ENCODE measurements around the gene GTPBP4. TPM values are rescaled to one million over a fixed set of nuclear protein-coding genes. Genes with fewer than 3 reads are reported as not detected.
"Not testable (repeated sequence)": the region's sequence is repeated elsewhere in the genome, so short reads cannot be mapped to it uniquely, and the experiment has no call there.

The GTPBP4 gene
- total RNA-seq, 2 experiments from 2014 or later, result 147 to 150 TPM

DNA sequence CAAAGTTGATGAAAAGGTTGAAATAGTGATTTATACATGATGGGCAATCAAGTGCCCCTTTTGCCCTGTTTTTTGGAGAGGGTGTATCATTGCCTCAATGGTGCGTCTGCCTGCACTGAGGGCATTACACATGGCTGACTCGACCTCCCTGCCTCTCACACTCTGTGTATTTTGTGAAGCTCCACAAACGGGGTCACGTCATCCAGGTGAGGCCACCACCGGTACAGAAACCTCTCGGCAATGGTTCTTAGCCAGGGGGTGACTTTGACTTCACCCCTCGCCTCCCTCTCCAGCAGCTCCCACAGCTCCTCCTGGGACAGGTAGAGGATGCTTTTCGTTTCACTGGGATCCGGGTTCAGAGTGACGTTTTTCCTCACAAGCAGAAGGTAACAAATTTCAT lies 31.1 kb downstream of the GTPBP4 start:
- POLR2A ChIA-PET, result interaction anchor here (0.7 kb wide), 1 partner anchor 491 kb away, joined by 3 read pairs; no protein-coding TSS in a partner anchor
- CTCF ChIA-PET, result interaction anchor here (0.6 kb wide), 1 partner anchor 62 kb away, joined by 3 read pairs; no protein-coding TSS in a partner anchor

DNA sequence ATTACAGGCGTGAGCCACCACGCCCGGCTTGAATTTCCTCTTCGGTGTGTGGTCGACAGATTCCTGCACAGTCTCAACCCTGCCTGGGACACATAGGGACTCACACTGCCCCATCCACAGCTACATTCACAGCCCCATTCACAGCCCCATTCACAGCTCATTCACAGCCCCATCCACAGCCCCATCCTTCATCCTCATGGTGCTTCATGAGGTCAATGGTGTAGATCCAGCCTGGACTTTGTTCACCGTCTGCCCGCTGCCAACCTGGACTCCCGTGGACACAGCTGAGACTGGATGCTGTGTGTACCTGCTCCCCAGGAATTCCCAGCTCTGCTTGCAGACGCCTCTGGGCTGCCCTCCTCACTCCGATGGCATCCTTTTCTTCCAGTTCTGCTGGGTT lies 32.2 kb downstream of the GTPBP4 start:
- ChIA-PET CTCF (no interaction called here), POLR2A (no interaction called here)

DNA sequence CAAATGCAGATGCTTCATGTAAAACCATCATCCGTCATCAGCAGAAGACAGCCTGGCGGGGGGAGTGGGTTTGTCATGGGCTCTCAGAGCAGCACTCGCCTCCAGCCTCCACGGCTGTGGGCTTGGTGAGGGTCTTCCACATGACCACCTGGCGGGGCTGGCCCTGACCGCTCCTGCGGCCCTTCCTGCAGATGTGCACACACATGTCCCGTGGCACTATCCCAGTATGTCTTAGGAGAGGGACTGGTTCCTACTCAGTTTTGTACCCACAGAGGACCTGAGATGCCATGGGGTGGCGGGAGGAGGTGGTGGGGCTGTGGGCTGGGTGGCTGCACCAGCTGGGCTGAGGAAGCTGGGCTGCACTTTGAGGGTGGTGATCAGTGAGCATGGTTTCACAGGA lies 32.7 kb downstream of the GTPBP4 start:
- ChIA-PET CTCF (no interaction called here), POLR2A (no interaction called here)

DNA sequence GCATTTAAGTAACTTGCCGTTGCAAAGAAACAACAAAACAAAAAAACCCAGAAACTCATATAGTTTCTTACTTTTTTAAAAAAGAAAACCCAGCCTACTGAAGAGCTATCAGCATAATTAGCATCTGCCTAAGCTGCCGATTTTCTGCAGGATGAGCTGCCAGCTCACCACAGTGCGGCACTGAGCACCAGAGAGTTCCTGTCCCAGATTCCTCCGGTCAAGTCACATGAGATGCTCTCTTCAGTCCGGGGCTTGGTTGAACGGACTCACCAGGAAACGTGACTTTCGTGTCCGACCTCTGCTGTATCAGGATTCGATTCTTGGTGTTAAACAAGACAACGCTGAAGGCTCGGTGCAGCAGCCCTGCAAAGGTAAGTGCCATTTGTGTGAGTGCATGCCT lies 34.2 kb downstream of the GTPBP4 start:
- CTCF ChIA-PET, result no interaction called here
- POLR2A ChIA-PET, result no interaction called here

DNA sequence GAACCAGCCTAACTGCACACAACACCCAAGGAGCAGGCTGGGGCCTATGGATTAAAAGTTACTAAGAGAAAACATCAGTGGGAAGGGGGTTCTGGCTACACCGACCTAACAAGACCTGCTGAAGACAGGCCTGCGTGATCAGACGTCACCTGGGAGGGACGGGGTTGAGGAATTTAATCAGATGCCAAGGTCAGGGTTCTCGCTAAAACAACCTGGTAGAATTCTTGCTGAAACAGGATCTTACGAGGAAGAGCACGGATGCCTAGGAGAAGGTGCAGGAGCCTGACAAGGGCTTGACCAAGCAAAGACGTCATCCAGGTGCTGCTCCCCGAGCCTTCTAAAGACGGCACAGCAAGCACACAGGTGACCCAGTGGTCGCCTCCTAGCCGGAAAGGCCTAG lies 35.9 kb downstream of the GTPBP4 start:
- CTCF ChIA-PET, result no interaction called here
- POLR2A ChIA-PET, result no interaction called here

DNA sequence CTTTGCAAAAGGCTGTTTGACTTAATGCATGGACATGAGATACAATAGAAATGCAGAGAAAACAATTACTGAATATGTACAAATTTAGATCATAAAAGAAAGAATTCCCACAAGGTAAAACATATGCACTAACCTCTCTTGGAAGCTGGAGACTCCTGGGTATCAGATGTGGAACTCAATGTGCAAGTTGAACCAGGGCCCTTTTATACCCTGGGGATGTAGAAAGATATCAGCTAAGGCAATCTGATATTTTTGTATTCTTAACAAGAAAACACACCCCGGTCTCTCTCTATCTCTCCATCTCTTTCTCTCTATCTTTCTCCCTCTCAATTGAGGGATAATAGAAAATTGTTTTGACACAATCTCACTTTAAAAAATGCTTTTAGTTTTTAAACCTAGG lies 37.4 kb downstream of the GTPBP4 start, which contains the start of gene IDI2:
Gene IDI2 (minus strand): TSS at position 177 of the 400 bp plus-strand sequence. CDS start 1,136 bp downstream, outside the sequence.
- ChIA-PET CTCF (no interaction called here), POLR2A (no interaction called here)

DNA sequence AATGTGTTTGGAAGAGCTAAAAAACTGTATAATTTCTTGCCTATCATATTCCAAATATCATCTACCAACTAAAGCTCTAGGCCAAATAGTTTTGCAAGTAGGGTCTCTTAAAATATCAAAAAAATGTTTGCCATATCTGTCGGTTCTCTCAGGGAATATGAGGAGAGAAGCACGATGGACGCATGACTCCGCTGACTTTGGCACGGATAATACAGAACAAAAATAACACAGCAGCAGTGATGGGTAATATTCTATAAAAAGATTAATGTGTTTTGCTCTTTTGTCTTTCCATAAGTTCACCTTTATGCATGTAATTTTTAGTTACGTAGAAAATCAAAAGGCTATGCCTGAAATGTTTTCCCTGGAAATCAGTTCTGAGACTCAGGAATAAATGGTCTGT lies 38.3 kb downstream of the GTPBP4 start:
- CTCF ChIA-PET, result no interaction called here
- POLR2A ChIA-PET, result no interaction called here

DNA sequence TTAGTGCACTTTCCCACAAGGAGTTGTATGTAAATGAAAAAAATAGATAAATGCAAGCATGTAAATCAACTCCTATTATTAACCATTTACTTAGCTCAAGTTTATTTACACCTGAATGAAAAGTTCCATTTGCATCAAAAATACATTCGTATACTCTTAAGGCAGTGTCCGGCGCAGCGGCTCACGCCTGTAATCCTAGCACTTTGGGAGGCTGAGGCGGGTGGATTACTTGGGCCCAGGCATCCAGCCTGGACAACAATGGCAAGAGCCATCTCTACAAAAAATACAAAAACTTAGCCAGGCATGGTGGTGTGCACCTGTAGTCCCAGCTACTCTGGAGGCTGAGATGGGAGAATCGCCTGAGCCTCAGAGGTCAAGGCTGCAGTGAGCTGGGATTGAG lies 41.6 kb downstream of the GTPBP4 start:
- ChIA-PET CTCF (no interaction called here), POLR2A (no interaction called here)

DNA sequence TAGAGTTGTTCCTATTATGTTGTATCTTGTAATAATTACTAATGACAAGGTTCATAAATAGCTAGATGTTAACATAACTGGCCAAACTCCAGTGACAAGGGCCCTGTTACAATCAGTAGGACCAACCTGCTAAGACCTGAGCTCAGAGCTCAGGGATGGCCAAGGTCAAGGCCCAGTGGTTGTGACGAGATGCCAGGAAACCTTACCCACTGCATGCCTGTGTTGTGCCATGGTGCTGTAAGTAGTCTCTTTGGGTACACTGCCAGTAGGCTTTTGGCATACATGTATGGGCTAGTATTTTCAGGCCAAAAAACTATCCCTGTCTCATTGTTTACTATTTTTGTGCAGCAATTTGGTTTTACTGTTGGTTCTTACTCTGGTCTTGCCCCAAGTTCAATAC lies 45.4 kb downstream of the GTPBP4 start:
- CTCF ChIA-PET, result no interaction called here

DNA sequence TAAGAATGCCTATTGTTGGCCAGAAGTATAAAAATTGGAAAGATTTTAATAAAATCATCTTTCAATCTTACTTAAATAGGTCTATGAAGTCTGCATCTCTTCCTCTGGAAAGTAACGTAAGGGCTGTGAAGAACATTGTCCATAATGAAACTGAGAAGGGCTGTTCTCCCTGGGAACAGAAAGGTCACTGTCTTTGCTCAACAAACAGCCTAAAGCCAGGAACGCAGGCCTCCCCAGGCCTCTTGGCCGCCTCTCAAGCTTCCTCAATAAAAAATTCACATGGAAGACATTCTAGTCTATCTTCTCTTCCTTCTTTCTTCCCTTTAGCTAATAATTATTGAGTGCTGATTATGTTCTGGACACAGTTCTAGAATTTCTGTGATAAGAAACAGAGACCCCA lies 46.5 kb downstream of the GTPBP4 start:
- CTCF ChIA-PET, result interaction anchor here (0.5 kb wide), 1 partner anchor 119 kb away, joined by 4 read pairs; no protein-coding TSS in a partner anchor

More for the DNA sequence above, 45.4 kb downstream of the GTPBP4 start:
- POLR2A ChIA-PET, result no interaction called here

DNA sequence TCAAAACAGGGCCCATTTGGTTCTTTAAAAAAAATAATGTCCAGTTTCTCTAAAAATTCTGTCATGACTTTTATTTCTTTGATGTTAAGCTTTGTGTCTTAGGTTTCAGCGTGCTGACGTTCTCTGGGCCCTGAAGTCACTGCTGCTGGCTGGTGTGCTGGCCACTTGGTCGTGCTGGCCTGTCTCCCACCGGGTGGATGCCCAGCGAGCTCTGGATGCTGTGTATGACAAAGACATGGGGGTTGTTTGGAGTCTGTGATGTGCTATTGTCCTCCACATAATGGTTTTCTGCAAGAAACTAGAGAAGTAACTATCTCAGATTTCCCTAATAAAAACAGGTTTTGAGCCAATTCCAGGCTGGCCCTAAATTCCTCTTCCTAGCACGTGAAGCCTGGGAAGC lies 47.0 kb downstream of the GTPBP4 start:
- ChIA-PET CTCF (interaction anchor here (0.5 kb wide), 1 partner anchor 119 kb away, joined by 4 read pairs; no protein-coding TSS in a partner anchor), POLR2A (interaction anchor here (0.5 to 1.0 kb wide), 2 partner anchors 14 to 17 kb away, joined by 3 read pairs; partner anchors contain the start of gene IDI1)

More for the DNA sequence above, 46.5 kb downstream of the GTPBP4 start:
- POLR2A ChIA-PET, result interaction anchor here (1.0 kb wide), 1 partner anchor 14 kb away, joined by 3 read pairs; the partner anchor contains the start of gene IDI1

DNA sequence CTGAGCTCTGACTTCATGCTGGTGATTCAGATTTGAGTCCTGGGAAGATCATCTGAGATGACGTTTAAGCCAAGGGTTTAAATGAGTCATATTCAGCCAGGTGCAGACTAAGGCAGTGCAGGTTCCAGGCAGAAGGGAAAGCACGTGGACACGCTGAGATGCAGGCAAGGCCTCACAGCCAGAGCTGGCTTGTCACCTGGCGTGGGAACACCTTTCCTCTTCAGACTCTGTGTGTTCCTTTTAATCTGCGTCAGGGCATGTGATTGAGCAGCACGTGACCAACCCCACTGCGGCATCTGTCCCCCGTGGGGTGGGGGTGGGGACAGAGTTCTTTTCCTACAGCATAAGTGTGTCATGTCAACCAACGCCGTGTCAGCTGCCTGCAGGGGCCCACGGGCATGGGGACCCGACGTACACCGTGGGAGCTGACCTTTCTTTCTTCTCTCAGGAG lies 48.1 kb downstream of the GTPBP4 start:
- CTCF ChIA-PET, result interaction anchor here (0.7 kb wide), 1 partner anchor 1193 kb away, joined by 4 read pairs; no protein-coding TSS in a partner anchor
- POLR2A ChIA-PET, result no interaction called here

DNA sequence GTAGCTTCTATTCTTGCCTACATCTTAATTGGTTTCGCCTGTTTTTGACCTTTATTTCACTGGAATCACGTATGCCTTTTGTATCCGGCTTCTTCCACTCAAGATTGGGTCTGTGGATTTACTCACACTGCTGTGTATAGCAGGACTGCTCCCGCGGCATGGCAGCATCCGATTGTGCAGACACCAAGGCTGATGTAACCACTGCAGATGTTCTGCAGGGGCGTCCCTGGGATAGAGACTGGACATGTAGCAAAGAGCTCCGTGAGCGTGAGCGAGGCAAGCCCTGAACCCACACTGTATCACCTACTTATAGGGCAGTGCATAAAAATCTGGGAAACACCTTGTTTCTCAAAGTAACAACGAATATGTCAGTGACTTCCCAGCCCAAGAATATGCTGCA lies 48.9 kb downstream of the GTPBP4 start:
- POLR2A ChIA-PET, result no interaction called here

DNA sequence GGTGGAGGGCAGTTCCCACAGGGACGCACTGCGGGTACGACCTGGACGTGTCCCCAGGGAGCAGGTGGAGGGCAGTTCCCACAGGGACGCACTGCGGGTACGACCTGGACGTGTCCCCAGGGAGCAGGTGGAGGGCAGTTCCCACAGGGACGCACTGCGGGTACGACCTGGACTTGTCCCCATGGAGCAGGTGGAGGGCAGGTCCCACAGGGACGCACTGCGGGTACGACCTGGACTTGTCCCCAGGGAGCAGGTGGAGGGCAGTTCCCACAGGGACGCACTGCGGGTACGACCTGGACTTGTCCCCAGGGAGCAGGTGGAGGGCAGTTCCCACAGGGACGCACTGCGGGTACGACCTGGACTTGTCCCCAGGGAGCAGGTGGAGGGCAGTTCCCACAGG lies 50.5 kb downstream of the GTPBP4 start:
- CTCF ChIA-PET, result not testable (repeated sequence)

More for the DNA sequence above, 48.9 kb downstream of the GTPBP4 start:
- CTCF ChIA-PET, result no interaction called here

DNA sequence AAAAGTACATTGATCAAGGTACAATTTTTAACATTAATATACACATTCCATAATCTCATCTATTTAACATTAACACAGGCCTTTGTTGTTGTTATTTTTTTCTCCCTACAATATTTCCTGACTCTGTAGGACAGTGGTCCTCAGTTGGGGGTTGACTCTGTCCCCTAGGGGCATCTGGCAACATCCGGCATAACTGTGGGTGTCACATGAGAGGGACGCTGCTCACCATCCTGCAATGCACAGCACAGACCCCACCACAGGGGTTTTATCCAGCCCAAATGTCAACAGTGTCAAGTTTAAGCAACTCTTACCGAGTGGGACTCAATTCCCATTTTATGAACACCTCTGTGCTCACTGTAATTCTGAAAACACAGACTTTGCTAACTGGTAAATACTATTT lies 51.9 kb downstream of the GTPBP4 start:
- ChIA-PET CTCF (no interaction called here), POLR2A (no interaction called here)

More for the DNA sequence above, 50.5 kb downstream of the GTPBP4 start:
- POLR2A ChIA-PET, result not testable (repeated sequence)

DNA sequence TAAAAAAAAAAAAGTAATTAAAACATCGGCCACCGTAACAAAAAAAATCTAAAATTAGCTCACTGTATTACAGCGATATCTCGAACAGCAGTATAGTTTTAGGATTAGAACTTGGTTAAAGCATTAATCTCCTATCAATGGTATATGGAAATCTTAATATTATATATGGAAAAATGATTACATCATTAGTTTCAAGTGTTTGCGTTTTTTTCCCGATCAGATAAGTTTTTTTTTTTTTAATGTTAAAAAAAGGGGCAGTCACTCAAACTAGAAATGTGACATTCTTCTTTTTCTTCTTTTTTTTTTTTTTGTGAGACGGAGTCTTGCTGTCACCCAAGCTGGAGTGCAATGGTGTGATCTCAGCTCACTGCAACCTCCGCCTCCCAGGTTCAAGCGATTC lies 53.3 kb downstream of the GTPBP4 start:
- POLR2A ChIA-PET, result no interaction called here
- CTCF ChIA-PET, result interaction anchor here (1.4 kb wide), 1 partner anchor 43 kb away, joined by 3 read pairs; no protein-coding TSS in a partner anchor

DNA sequence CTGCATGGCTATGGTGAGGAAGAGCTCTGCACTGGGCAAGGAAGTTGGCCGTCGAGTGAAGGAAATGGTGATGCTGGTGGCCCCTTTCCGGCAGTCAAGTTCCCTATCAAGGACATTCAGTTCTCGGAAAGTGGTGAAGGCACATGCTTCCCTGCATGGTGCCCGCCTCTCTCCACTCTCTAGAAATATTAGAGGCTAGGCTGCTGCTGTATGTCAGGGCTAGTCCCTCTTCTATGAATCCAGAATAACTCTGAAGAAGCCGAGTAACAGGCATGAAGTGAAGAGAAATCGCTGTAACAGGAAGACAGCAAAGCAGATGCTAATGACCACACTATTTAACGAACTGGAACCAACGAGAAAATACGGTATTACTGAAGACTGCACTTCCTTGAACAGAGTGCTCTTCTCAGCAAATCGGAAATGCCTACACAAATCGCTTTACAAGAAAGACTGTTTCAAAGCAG lies 55.3 kb downstream of the GTPBP4 start:
- POLR2A ChIA-PET, result interaction anchor here (0.6 kb wide), 1 partner anchor 233 kb away, joined by 5 read pairs; no protein-coding TSS in a partner anchor

DNA sequence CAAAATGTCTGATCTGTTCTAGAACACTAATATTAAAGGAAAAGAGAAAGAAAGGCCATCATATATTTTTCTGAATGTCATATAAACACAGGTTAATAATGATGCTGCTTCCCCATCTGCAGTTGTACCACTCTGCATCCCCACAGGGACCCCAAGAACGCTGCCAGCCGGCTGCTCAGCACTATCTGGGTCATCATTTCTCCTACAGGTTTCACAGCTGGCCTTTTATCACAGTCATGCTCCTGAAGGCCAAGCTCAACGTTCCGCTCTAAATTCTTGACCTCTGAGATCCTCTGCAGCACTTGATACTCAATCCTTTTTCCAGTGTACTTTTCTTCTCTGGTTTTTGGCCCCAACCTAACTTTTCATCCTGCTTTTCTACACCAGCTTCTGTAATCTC lies 55.9 kb downstream of the GTPBP4 start:
- ChIA-PET CTCF (no interaction called here), POLR2A (interaction anchor here (0.6 kb wide), 1 partner anchor 233 kb away, joined by 5 read pairs; no protein-coding TSS in a partner anchor)

More for the DNA sequence above, 55.3 kb downstream of the GTPBP4 start:
- CTCF ChIA-PET, result interaction anchor here (0.6 kb wide), 1 partner anchor 43 kb away, joined by 4 read pairs; no protein-coding TSS in a partner anchor

DNA sequence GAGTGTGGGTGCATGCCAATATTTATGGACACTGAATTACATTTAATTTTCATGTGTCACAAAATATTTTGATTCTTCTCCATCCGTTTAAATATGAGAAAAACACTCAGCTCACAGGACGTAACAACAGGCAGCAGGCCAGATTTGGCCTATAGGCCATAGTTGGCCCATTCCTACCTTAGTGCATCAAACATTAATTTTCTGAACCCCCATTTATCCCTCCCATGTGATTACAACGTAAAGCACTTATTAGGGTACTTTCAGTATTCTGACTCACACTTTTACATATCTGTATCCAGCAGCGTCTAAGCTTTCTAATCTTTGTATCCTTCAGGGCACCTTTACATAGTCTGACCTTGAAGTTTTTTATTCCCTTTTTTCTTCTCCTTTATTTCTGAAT lies 56.7 kb downstream of the GTPBP4 start:
- CTCF ChIA-PET, result no interaction called here
- POLR2A ChIA-PET, result no interaction called here

DNA sequence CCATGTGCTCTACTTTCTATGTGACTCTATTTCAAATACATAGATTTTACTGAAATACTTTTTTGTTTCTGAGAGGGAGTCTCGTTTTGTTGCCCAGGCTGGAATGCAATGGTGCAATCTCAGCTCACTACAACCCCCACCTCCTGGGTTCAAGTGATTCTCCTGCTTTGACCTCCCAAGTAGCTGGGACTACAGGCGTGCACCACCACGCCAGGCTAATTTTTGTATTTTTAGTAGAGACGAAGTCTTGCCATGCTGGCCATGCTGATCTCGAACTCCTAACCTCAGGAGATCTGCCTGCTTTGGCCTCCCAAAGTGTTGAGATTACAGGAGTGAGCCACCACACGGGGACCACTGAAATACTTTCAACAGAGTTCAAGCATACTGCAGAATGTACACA lies 57.2 kb downstream of the GTPBP4 start:
- POLR2A ChIA-PET, result no interaction called here

DNA sequence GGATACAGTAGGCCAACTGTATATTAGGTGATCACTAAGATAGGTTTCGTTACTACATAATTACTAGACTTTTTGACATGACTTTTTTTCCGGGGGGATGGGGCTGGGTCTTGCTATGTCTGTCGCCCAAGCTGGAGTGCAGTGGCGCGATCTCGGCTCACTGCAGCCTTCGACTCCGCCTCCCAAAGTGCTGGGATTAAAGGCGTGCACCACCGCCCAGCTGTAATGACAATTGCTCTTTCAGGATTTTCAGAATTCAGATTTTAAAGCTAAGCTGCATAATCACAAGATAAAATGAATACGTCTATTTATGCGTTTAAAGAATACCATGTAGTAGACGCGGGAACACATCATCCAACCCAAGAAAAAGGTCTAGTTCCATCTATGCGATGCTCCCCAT lies 59.7 kb downstream of the GTPBP4 start:
- CTCF ChIA-PET, result no interaction called here

More for the DNA sequence above, 57.2 kb downstream of the GTPBP4 start:
- CTCF ChIA-PET, result no interaction called here

More for the DNA sequence above, 59.7 kb downstream of the GTPBP4 start:
- POLR2A ChIA-PET, result interaction anchor here (0.6 to 1.2 kb wide), 4 partner anchors 13 to 61 kb away, joined by 3 to 8 read pairs (median 4); partner anchors contain the start of gene GTPBP4
